Measurements from ENCODE around the gene GRAP.

GRAP gene

DNA sequence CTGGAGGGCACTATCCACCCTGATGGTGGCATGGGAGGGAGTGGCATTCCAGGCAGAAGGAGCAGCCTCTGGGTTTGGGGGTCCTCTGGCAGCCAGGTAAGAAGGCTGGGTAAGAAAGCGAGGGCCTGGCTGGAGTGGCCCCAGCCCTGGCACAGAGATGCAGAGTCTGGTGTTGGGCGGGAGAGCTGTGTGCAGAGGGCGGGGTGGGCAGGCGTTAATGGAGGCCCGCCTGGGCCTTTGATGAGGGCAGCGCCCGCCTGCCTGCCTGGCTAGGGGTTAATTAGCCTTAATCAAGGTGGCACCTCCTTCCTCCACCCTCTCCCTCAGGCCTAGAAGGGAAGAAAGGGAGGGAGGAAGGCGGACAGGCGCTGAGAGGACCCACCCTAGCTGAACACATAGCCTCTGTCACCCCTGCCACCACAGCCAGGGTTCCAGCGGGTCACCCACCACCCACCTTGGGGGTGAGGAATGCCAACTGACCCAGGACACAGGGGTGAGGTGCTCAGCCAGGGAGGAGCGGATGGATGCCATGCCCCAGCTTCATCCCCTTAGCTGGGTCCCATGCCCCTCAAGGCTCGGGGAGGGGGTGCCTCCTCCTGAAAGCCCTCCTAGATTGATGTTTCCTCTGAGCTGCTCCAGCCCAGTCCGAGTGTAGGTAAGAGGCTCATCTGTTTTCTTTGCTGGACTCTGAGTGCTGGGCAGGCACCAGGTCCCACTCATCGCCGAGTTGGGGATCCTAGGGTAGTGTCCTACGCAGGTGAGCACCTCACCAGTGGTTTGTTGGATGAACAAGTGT, 28.8 kb downstream of the GRAP start:
- no peak for DNase-seq

DNA sequence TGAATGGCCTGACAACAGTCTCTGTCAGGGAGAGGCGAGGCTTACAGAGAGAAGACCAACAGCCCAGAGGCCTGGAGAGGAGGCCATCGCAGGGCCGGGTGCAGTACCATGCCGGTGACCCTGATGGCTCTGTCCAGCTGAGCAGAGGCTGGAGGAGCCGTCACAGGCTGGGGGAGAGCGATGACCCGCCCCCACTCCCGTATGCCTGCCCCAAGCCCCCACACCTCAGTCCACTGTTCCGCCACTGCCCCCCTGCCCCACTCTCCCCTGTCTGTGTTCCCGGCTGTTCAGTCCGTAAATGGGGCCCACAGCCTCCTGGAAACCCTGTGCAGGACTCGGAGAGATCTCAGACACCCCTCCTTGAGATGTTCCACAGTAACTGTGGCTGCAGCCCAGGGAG, 29.4 kb downstream of the GRAP start:
- DNase-seq, result no peak

DNA sequence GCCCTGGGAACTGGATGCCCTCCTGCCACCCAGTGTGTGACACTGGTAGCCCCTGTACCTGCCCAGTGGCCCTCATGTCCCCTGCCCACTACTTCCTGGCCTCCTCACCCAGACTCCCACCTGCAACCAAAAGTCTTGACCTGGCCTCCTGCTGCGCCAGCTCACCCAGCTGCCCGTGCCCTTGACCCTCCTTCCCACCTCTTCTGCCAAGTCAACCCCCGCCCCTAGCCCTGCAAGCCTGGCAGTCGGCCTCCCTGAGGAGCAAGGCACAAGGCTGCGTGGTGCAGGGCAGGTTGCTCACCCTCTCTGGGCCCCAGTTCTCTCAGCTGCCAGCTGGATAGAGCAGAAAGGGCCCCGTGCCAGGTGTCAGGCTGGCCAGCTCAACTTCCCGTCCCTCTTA, 29.9 kb downstream of the GRAP start:
- no peak for DNase-seq

DNA sequence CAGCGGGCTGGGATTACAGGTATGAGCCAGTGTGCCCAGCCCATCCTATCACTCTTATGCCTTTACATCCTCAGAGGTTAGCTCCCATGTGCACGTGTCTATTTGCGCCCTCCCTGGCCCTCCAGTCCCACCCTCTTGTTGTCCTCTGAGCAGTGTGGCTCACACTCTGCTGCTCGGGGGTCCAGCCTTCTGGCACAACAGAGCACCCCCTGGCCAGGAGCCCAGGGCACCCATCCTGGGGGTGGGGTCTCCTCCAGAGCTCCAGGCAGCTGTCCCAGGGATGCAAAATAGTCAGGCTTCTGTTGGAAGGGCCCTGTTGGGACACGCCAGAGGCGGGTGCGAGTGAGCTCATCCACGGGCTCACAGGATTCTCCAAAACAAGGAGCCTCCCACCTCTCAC, 30.5 kb downstream of the GRAP start:
- DNase-seq, result no peak

- DNase-seq, result no peak
These were observed 31.3 kb downstream of the GRAP start for GRCh38 chr17:19015428-19015827.

GRCh38 chr17:19014628-19015215, 32.0 kb downstream of the GRAP start:
- no peak for DNase-seq

GRCh38 chr17:19013806-19014627, 32.7 kb downstream of the GRAP start:
- no peak for DNase-seq

GRCh38 chr17:19013226-19013625, 33.5 kb downstream of the GRAP start:
- no peak for DNase-seq

- no peak for DNase-seq
These were observed 34.3 kb downstream of the GRAP start for GRCh38 chr17:19012171-19013080.

DNA sequence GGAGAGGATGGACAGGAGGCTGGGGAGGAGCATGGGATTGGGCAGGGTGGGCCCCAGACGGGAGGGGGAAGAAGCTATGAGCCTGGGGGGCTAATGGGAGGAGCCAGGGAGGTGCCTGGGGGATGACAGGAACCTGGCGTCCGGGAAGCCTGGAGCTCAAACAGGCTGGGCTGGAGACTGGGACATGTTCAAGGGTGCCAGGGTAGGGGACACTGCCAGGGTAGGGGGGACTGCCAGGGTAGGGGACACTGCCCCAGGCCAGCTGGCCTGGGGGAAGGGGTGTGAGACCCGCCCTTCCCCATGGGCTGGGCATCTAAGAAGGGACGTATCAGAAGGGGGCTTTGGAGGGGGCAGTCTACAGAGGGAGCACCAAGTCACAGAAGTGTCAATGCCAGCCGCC, 35.2 kb downstream of the GRAP start:
- DNase-seq, result no peak

GRCh38 chr17:19010729-19011505, 35.8 kb downstream of the GRAP start:
- DNase-seq, result no peak

- DNase-seq, result no peak
These were observed 36.8 kb downstream of the GRAP start for GRCh38 chr17:19009970-19010369.

DNA sequence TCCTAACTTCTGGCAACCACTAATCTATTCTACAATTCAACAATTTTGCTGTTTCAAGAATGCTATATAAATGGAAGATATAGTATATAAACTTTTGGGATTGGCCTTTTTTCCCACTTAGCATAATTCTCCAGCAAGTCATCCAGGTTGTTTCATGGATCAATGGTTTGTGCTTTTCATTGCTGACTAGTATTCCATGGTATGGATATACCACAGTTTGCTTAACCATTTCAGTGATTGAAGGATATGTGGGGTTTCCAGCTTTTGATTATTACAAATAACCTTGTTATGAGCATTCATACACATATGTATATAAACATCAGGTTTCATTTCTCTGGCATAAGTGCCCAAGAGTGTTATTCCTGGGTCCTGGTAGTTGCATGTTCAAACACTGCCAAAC, 40.1 kb downstream of the GRAP start:
- DNase-seq, result no peak

DNA sequence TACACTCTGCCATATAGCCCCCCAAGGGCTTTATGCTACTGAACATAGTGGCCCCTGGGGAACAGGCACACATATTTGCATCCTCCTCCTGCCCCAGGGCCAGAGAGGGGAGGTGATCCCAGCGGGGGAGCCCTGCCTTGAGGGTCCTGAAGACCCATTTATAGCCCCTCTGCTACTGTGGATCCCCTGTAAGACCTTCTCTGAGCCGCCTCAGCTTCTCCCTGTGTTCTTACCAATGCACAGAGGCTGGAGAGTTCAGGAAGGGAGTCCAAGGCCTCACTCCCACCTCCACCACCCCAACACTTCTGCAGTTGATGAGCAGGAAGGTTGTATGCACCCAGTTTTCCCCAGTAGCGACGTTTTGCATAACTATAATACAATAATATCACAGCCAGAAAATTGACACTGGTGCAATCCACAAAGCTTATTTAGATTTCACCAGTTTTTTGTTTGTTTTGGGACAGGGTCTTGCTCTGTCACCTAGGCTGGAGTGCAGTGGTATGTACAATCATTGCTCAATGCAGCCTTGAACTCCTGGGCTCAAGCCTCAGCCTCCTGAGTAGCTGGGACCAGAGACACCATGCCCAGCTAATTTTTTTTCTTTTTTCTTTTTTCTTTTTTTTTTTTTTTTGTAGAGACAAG, 40.8 kb downstream of the GRAP start:
- no peak for DNase-seq

DNA sequence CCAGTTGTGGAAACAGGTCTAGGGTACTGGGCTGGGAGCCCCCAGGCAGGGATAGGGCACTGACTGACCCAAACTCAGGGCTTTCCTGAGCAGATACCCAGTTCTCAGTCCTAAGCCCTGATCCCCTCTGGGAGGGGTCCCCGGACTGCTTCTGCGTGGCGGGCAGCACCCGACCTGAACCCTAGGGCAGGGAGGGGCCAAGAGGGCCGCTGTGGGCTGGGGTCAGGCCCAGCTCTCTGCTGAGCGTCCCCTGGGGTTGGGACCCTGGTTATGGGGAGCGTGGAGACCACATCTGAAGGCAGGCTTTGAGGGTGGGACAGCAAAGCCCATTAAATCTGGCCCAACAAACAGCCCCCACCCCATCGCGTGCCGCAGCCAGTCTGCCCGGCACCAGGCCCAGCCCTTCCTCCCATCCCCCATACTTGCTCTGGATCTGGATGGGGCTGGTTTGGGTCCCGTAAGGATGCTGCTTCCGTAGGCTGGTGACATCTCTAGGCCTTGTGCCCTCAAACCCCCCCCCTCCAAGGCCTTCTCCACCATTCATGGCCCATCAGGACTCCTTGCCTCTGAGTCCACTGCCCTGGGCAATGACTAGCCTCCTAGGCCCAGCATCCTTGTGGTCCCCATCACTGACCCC, 41.5 kb downstream of the GRAP start:
- no peak for DNase-seq

- no peak for DNase-seq
These were observed 42.2 kb downstream of the GRAP start, which contains the start of gene FAM83G for GRCh38 chr17:19004421-19005136. TSS of gene FAM83G (minus strand) at chr17:19004764. CDS start at chr17:19004041, 723 bp downstream.

GRCh38 chr17:19003543-19004420, 43.0 kb downstream of the GRAP start:
- DNase-seq, result no peak

GRCh38 chr17:19002805-19003542, 43.8 kb downstream of the GRAP start:
- no peak for DNase-seq
